Fibroblast of lung (primary cell): ENCODE data around the gene DYNLRB2. TPM values are rescaled to one million over a fixed set of nuclear protein-coding genes. Genes with fewer than 3 reads are reported as not detected.

Experiments
- DNase-seq, 2 donors: peaks; one replicate each; pipeline versions ENCODE4 v3.0.0 to v3.0.0-alpha.2; 2010; ENCODE audit warnings: low read depth in 2 of 2
- H2AFZ ChIP-seq: 2 replicates; pipeline ENCODE4 v1.5.1; 2012; ENCODE audit warnings: low read length, control low read depth, inconsistent platforms
- H3K27ac ChIP-seq: 2 replicates; pipeline ENCODE4 v1.5.1; 2011; ENCODE audit warnings: low read length, control low read depth; ENCODE audit not compliant: insufficient read depth
- H3K27me3 ChIP-seq: 2 replicates; pipeline ENCODE4 v1.5.1; 2011; ENCODE audit warnings: mild to moderate bottlenecking, low read length; ENCODE audit not compliant: control insufficient read depth, insufficient read depth
- H3K36me3 ChIP-seq: 2 replicates; pipeline ENCODE4 v1.5.1; 2011; ENCODE audit warnings: low read length; ENCODE audit not compliant: control insufficient read depth, insufficient read depth
- H3K4me1 ChIP-seq: 2 replicates; pipeline ENCODE4 v1.5.1; 2011; ENCODE audit warnings: low read length; ENCODE audit not compliant: control insufficient read depth, insufficient read depth; ENCODE audit errors: extremely low read depth
- H3K4me2 ChIP-seq: 2 replicates; pipeline ENCODE4 v1.5.1; 2011; ENCODE audit warnings: low read length, control low read depth; ENCODE audit not compliant: insufficient read depth; ENCODE audit errors: extremely low read depth
- H3K4me3 ChIP-seq, 4 experiments: fragments of 200-600 bp in 1 of 4; sonication (generic) in 1 of 4; replicated peaks in 1 of 4; 2 replicates each; pipeline ENCODE4 v1.5.1; 2011 to 2016; ENCODE audit warnings: low read length in 4 of 4, low read depth in 3 of 4, mild to moderate bottlenecking in 3 of 4, control low read depth in 2 of 4, inconsistent platforms in 1 of 4, mixed read lengths in 1 of 4; ENCODE audit not compliant: insufficient read depth in 1 of 4; ENCODE audit errors: control extremely low read depth in 1 of 4
- H3K79me2 ChIP-seq: 2 replicates; pipeline ENCODE4 v1.5.1; 2012; ENCODE audit warnings: mild to moderate bottlenecking, low read length, inconsistent platforms; ENCODE audit not compliant: control insufficient read depth, insufficient read depth
- H3K9ac ChIP-seq: 2 replicates; pipeline ENCODE4 v1.5.1; 2011; ENCODE audit warnings: mild to moderate bottlenecking, low read length, control low read depth; ENCODE audit not compliant: insufficient read depth
- H3K9me3 ChIP-seq: 2 replicates; pipeline ENCODE4 v1.5.1; 2012; ENCODE audit warnings: low read depth, low read length; ENCODE audit not compliant: control insufficient read depth, insufficient read depth
- H4K20me1 ChIP-seq: 2 replicates; pipeline ENCODE4 v1.5.1; 2011; ENCODE audit warnings: low read length; ENCODE audit not compliant: control insufficient read depth, insufficient read depth; ENCODE audit errors: extremely low read depth
- EZH2 ChIP-seq: IDR thresholded peaks from 2 replicates; pipeline ENCODE4 v1.5.1; 2012; ENCODE audit warnings: low read length, control low read depth, mild to moderate bottlenecking; ENCODE audit errors: missing control alignments
- polyA plus RNA-seq, 2 donors: library from polyadenylated mRNA; depleted of rRNA in 1 of 2; stranded (reverse) in 1 of 2; unstranded in 1 of 2; fragments of >200 nt; gene quantifications; 2 replicates each; pipeline ENCODE4 v1.2.1, GENCODE V29; 2011 to 2012; ENCODE audit warnings: missing spikeins in 1 of 2
- total RNA-seq: library from RNA; depleted of rRNA; stranded (reverse); fragments of >200 nt; gene quantifications from 2 replicates; pipeline ENCODE4 v1.2.1, GENCODE V29; 2014
- TF ChIP-seq, protein P1 (sequence below), 2 donors: IDR thresholded peaks in 1 of 2; conservative IDR thresholded peaks in 1 of 2; 1 replicate in 1 of 2; 2 replicates in 1 of 2; pipeline ENCODE4 v1.5.1; 2011 to 2012; ENCODE audit warnings: low read length in 2 of 2, control low read depth in 1 of 2, inconsistent platforms in 1 of 2, low read depth in 1 of 2, mild to moderate bottlenecking in 1 of 2

Gene DYNLRB2
- total and polyA plus RNA-seq, 2 donors (not counting 1 experiment from before 2014, with no cell fraction given): 0.33 TPM; not detected in 1

DNA sequence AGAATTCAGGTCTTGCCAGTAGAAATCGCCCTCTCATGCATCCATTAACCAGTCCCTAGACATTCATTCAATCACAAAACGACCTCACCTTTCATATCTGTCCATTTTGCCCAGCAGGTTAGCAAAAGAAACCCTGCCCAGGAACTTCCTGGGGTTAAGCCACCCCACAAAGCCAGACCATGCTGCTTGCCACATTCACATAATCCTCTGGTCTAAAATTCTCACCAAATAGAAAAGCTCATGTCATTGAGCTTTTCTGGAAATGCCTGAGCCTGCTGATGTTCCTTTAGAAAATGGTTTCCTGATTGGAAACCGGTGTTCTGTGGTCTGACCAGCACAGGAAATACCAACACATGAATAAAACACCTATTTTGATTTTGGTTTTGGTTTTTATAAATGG lies 21.6 kb upstream of the DYNLRB2 start:
- no peaks in the 10 kb centered on the region for H3K4me1 ChIP-seq
- no peak for DNase-seq
- H2AFZ ChIP-seq: no peak overlapping the region
- no peak for TF ChIP-seq EZH2
- TF ChIP-seq, protein P1, sequence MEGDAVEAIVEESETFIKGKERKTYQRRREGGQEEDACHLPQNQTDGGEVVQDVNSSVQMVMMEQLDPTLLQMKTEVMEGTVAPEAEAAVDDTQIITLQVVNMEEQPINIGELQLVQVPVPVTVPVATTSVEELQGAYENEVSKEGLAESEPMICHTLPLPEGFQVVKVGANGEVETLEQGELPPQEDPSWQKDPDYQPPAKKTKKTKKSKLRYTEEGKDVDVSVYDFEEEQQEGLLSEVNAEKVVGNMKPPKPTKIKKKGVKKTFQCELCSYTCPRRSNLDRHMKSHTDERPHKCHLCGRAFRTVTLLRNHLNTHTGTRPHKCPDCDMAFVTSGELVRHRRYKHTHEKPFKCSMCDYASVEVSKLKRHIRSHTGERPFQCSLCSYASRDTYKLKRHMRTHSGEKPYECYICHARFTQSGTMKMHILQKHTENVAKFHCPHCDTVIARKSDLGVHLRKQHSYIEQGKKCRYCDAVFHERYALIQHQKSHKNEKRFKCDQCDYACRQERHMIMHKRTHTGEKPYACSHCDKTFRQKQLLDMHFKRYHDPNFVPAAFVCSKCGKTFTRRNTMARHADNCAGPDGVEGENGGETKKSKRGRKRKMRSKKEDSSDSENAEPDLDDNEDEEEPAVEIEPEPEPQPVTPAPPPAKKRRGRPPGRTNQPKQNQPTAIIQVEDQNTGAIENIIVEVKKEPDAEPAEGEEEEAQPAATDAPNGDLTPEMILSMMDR (conservative IDR thresholded peaks at IDR 0.05 in 1 of 2, IDR thresholded peaks at IDR 0.05 in 1 of 2; ENCODE audit: low read depth in 1 of 2, low read length in 2 of 2): no peak
- H3K9me3 ChIP-seq: no peaks in the 10 kb centered on the region
- H3K4me3 ChIP-seq: no peak overlapping the region
- no peak overlapping the region for H3K4me2 ChIP-seq
- no peaks in the 10 kb centered on the region for H3K36me3 ChIP-seq
- no peaks in the 10 kb centered on the region for H3K79me2 ChIP-seq
- H3K27me3 ChIP-seq: no peaks in the 10 kb centered on the region
- no peak overlapping the region for H3K27ac ChIP-seq
- no peak overlapping the region for H3K9ac ChIP-seq
- no peaks in the 10 kb centered on the region for H4K20me1 ChIP-seq

DNA sequence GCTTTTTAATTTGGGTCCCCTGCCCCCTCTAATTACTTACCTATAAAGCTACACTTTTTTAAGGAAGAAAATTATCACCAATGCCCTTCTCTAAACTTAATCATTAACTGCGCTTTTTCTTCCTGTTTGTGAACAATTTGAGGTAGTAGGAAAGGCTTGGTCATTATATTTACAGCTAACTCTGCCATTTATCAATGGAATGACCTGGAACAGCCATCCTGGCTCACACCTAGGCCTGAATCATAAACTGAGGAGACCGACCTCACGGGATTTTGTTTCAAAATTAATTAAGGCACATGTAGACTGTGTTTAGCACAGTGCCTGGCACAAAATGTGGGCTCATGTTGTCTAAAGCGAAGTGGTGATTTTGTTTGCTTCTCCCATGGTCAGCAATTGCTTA lies 15.4 kb upstream of the DYNLRB2 start:
- TF ChIP-seq EZH2: no peak
- TF ChIP-seq, protein P1 (conservative IDR thresholded peaks at IDR 0.05 in 1 of 2, IDR thresholded peaks at IDR 0.05 in 1 of 2; ENCODE audit: low read depth in 1 of 2, low read length in 2 of 2): no peak
- Histone ChIP-seq H3K9ac (no peak overlapping the region), H3K4me2 (no peak overlapping the region), H3K36me3 (no peaks in the 10 kb centered on the region), H3K4me1 (no peaks in the 10 kb centered on the region), H3K27ac (no peak overlapping the region), H3K79me2 (no peaks in the 10 kb centered on the region), H4K20me1 (no peaks in the 10 kb centered on the region), H3K4me3 (no peak overlapping the region), H3K27me3 (no peaks in the 10 kb centered on the region), H2AFZ (no peak overlapping the region), H3K9me3 (no peaks in the 10 kb centered on the region)
- DNase-seq: no peak

DNA sequence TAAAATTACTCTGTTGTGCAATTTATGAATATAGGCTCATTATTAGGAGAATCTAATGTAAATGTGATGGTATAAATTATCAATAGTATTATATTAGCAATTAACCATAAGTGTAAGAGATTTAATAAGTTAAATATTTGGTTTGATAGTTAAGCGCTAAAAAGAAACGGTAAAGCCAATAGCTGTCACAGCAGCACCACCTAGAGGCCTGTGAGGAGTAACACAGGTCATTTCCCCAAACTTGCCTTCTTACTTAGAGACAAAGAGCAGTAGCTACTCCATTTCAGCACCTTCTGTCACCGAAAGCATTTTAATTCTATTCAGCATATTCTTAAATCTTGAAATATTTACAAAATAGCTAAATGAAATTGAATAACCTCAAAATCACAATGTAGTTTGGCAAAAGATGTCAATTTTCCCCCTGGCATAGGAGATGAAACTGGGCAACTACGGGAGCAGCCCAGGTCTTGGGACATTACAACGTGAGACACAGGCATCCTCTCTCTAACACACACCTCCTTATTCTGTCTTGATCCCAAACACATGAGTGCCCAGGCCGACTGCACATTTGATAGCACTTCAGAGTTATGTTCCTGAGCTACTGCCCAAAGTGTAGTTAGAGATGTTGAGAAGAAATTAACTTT lies 14.3 kb upstream of the DYNLRB2 start:
- Histone ChIP-seq H3K9ac (no peak overlapping the region), H4K20me1 (no peaks in the 10 kb centered on the region), H3K4me3 (no peak overlapping the region), H3K36me3 (no peaks in the 10 kb centered on the region), H3K4me1 (no peaks in the 10 kb centered on the region), H3K27ac (no peak overlapping the region), H2AFZ (no peak overlapping the region), H3K4me2 (no peak overlapping the region), H3K27me3 (no peaks in the 10 kb centered on the region), H3K9me3 (no peaks in the 10 kb centered on the region), H3K79me2 (no peaks in the 10 kb centered on the region)
- peak; percentile 50 to 69 for DNase-seq
- TF ChIP-seq, protein P1 (conservative IDR thresholded peaks at IDR 0.05 in 1 of 2, IDR thresholded peaks at IDR 0.05 in 1 of 2; ENCODE audit: low read depth in 1 of 2, low read length in 2 of 2): peak; percentile 88 to 89
- TF ChIP-seq EZH2: no peak
